Activated naive CD4-positive, alpha-beta T cell treated with anti-CD3 and anti-CD28 coated beads, Interleukin-2, amount 10 ng/mL, durations not matched to agents 5 hours and 36 hours (primary cell): Measurements from ENCODE around the gene ITGB1. TPM values are rescaled to one million over a fixed set of nuclear protein-coding genes. Genes with fewer than 3 reads are reported as not detected.

Experiments
- total RNA-seq, 2 experiments: library from RNA; stranded (reverse); gene quantifications; one replicate each; pipeline ENCODE4 v1.2.3, GENCODE V29; 2021

ITGB1 gene
- total RNA-seq: 10 to 100 TPM; 60.1 to 66.2 TPM

DNA sequence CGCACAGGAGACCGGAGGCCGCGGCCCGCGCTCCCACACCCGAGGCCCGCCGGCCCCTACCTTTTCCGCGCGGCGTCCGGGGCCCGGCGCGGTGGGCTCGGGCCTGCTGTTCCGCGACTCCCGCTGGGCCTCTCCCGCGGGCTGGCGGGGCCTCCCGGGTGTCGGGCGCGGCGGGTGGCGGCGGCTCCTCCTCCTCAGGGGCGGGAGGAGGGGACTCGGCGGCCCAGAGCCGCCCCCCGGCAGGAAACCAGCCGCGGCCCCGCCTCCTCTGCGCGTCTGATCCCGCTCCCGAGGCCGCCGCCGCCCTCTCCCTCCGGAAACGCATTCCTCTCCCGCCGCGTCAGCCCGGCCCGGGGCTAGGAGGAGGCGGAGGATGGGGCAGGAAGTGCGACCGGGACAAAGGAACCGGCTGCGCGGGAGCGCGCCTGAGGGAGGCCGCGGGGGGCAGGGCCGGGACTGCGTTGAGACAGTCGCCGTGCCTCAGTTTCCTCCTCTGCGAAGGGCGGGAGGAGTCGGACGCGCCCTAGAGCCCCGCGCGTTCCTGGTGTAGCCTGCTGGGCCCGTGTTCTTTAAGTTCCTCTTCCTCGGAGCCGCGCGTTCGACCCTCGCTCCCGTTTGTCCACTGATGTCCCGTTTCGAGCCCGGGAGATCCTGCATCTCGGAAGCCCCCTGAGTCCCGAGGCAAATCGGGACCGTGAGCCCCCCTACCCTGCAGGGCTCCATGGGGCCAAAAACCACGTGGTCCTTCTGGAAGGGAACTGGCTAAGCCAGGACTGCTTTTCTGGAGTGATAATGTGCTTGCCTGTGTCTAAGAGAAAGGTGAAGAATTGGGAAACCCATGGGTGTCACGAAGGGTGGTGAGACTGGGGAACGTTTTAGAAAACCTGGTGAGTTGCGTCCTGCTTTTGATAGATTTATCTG lies at the start of gene ITGB1:
Gene ITGB1 (minus strand): TSS at position 146 of the 921 bp plus-strand sequence. CDS start 22,672 bp downstream, outside the sequence.

